ENCODE data around the gene ASIC4. TPM values are rescaled to one million over a fixed set of nuclear protein-coding genes. Genes with fewer than 3 reads are reported as not detected.

Gene ASIC4
- total RNA-seq, result 0.15 and 0.50 TPM in 2 replicates

DNA sequence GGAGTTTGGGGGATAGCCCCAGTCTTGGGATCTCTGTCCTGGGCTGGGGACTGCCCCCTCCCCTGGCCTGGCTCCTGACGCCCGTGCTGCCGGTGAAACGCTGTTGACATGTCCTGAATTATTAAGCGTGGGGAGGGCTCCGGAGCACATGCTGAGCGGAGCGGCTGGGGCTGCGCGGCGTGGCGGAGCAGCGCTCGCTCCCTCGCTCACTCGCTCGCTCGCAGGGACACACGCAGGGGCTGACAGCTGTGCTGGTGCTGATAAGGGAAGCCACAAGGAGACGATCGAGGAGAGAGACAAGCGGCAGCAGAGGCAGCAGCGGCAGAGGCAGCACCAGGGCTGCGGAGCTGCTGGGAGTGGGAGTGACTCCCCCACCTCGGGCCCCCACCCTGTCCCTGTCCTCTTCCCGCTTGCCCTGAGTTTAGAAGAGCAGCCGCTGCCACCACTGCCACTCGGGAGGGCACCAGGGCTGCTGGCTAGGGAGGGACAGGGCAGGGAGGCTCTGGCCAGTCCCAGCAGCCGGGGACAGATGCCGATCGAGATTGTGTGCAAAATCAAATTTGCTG is at the start of gene ASIC4:
Gene ASIC4, plus strand, starts transcription at position 287 of the 566 bp plus-strand sequence. Its CDS starts 243 bp downstream, at position 530.

GRCh38 chr2:219498280-219499057 is 15.8 kb upstream of the ASIC4 start, which contains the start of gene GMPPA:
GMPPA (plus strand) TSS chr2:219498891; CDS start chr2:219499976, 1,085 bp downstream.

DNA sequence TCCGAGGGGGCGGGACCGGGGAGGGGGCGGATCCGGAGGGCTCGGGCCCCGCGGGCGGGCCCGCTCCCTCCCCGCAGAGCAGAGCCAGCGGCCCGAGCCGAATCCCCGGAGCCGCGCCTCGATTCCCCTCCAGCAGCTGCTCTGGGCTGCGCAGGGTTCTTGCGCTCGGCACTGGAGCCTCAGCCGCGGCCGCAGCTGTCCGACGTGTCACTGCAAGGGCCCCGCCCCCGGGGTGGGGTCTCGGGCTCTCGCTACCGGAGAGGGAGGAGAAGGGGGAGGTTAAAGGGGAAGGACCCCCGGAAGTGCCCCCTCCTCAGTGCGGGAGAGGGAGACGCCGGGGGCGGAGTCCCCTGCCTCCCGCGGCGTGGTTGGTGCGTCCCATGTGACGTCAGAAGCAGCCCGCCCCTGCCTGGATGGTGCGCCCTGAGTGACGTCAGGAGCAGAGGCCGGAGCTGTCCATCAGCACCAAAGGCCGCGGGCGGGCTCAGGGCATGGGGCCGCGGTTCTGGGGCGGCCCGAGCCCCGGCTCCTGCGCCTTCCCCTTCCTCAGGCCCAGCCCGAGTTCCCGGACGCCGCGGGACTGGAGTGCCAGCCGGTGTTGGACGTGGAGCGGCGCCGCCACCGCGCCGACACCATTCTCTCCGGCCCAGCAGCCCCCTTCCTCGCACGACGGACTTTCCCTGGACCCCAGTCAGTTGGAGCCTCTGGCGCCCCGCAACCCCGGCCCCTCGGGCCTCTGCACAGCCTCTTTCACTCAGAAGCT is 29.5 kb downstream of the ASIC4 start, which contains the start of the genes CHPF and TMEM198:
Gene CHPF, minus strand, starts transcription at position 214 of the 763 bp plus-strand sequence. CDS start 271 bp downstream, outside the sequence.
Gene TMEM198, plus strand, starts transcription at position 433 of the 763 bp plus-strand sequence. CDS start 700 bp downstream, outside the sequence.

GRCh38 chr2:219571311-219572236 is 57.3 kb downstream of the ASIC4 start, which contains the start of gene OBSL1:
OBSL1 (minus strand) TSS chr2:219571539; CDS start chr2:219571232, 307 bp downstream.

DNA sequence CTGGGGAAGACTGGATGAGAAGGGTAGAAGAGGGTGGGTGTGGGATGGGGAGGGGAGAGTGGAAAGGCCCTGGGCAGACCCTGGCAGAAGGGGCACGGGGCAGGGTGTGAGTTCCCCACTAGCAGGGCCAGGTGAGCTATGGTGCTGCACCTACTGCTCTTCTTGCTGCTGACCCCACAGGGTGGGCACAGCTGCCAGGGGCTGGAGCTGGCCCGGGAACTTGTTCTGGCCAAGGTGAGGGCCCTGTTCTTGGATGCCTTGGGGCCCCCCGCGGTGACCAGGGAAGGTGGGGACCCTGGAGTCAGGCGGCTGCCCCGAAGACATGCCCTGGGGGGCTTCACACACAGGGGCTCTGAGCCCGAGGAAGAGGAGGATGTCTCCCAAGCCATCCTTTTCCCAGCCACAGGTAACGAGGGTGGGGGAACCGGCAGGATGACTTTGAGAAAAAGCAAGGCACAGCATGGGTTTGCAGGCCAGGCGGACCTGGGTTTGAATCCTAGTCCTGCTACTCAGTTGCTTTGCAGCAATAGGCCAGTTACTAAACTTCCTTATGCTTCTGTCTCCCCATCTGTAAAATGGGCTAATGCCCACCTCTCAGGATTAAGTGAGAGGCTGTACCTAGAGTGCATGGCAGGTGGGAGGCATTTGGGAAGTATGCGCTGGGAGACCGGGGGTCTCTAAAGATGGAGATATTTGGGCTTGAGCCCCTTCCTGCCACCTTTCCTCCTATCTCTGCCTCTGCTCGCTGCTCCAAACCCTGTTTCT is 58.1 kb downstream of the ASIC4 start, which contains the start of gene INHA:
Gene INHA, plus strand, starts transcription at position 74 of the 765 bp plus-strand sequence. Its CDS starts 65 bp downstream, at position 139.

Other genes with a start within 250 kb of the ASIC4 start
- gene DNAJB2, start 235.1 kb upstream of the ASIC4 start, total RNA-seq, result 49.0 and 136 TPM in 2 replicates
- 3.6 and 23.8 TPM in 2 replicates for gene PTPRN, start 205.1 kb upstream of the ASIC4 start, total RNA-seq
- gene RESP18, start 181.7 kb upstream of the ASIC4 start, total RNA-seq, result not detected in 2 replicates
- gene DNPEP, start 126.6 kb upstream of the ASIC4 start, total RNA-seq, result 90.3 and 157 TPM in 2 replicates
- 1.6 and 6.3 TPM in 2 replicates for gene DES, start 96.1 kb upstream of the ASIC4 start, total RNA-seq
- 11.3 and 21.7 TPM in 2 replicates for gene SPEG, start 79.6 kb upstream of the ASIC4 start, total RNA-seq
- 56.4 and 62.4 TPM in 2 replicates for gene GMPPA, start 15.6 kb upstream of the ASIC4 start, total RNA-seq
- 94.8 and 168 TPM in 2 replicates for gene CHPF, start 29.3 kb downstream of the ASIC4 start, total RNA-seq
- 0.73 and 2.3 TPM in 2 replicates for gene TMEM198, start 29.5 kb downstream of the ASIC4 start, total RNA-seq
- 41.0 and 69.1 TPM in 2 replicates for gene OBSL1, start 57.1 kb downstream of the ASIC4 start, total RNA-seq
- 0.29 and 0.33 TPM in 2 replicates for gene INHA, start 57.8 kb downstream of the ASIC4 start, total RNA-seq
- 17.2 and 22.8 TPM in 2 replicates for gene STK11IP, start 83.4 kb downstream of the ASIC4 start, total RNA-seq
- 1.2 and 4.1 TPM in 2 replicates for gene SLC4A3, start 113.1 kb downstream of the ASIC4 start, total RNA-seq

Data from smooth muscle cell of trachea (primary cell).